Activated CD8-positive, alpha-beta T cell treated with anti-CD3 and anti-CD28 coated beads for 36 hours (primary cell): ENCODE results near the gene SLC25A25. TPM values are rescaled to one million over a fixed set of nuclear protein-coding genes. Genes with fewer than 3 reads are reported as not detected.

Source experiments
- ATAC-seq: fragments of 200-7000 bp; cut with Tn5 transposase; one replicate; pipeline ENCODE4 v1.10.0; 2021; ENCODE audit warnings: mild to moderate bottlenecking, moderate library complexity
- CTCF ChIA-PET: fragments of 350-600 bp; sonication (Branson Sonifier 250); formaldehyde crosslinking; loops from one replicate; lab custom pipeline; 2021; ENCODE audit warnings: antibody characterized with exemption; lab: Charles Lee
- POLR2A ChIA-PET: fragments of 350-600 bp; sonication (Branson Sonifier 250); formaldehyde crosslinking; loops from one replicate; lab custom pipeline; 2021; ENCODE audit warnings: antibody characterized with exemption; lab: Charles Lee
- DNase-seq: peaks from one replicate; pipeline ENCODE4 v3.0.0-alpha.2; 2020
- H3K27ac Mint-ChIP-seq: one replicate; pipeline ENCODE4 v1.8.0; 2021; ENCODE audit warnings: mild to moderate bottlenecking, mixed read lengths
- H3K27me3 Mint-ChIP-seq: one replicate; pipeline ENCODE4 v1.8.0; 2021; ENCODE audit warnings: mixed read lengths
- H3K36me3 Mint-ChIP-seq: one replicate; pipeline ENCODE4 v1.8.0; 2021; ENCODE audit warnings: low read depth, mixed read lengths
- H3K4me1 Mint-ChIP-seq: one replicate; pipeline ENCODE4 v1.8.0; 2021; ENCODE audit warnings: low read depth, mixed read lengths
- H3K4me3 Mint-ChIP-seq: one replicate; pipeline ENCODE4 v1.8.0; 2021; ENCODE audit warnings: mild to moderate bottlenecking, moderate library complexity, mixed read lengths
- H3K9me3 Mint-ChIP-seq: one replicate; pipeline ENCODE4 v1.8.0; 2021; ENCODE audit warnings: mixed read lengths
- intact Hi-C: fragments of 100-400 bp; cut with micrococcal nuclease; formaldehyde crosslinking; loops from one replicate; pipeline ENCODE4 v1.10.0; 2022
- total RNA-seq, 2 experiments: library from RNA; stranded (reverse); gene quantifications; one replicate each; pipeline ENCODE4 v1.2.3, GENCODE V29; 2021
- TF ChIP-seq, protein P1 (sequence below): fragments of 200-600 bp; IDR thresholded peaks from one replicate; pipeline ENCODE4 v1.8.0; 2022; ENCODE audit warnings: antibody characterized with exemption, mild to moderate bottlenecking

SLC25A25 gene
- total RNA-seq, 2 experiments from 2014 or later, result 12.9 to 14.6 TPM

DNA sequence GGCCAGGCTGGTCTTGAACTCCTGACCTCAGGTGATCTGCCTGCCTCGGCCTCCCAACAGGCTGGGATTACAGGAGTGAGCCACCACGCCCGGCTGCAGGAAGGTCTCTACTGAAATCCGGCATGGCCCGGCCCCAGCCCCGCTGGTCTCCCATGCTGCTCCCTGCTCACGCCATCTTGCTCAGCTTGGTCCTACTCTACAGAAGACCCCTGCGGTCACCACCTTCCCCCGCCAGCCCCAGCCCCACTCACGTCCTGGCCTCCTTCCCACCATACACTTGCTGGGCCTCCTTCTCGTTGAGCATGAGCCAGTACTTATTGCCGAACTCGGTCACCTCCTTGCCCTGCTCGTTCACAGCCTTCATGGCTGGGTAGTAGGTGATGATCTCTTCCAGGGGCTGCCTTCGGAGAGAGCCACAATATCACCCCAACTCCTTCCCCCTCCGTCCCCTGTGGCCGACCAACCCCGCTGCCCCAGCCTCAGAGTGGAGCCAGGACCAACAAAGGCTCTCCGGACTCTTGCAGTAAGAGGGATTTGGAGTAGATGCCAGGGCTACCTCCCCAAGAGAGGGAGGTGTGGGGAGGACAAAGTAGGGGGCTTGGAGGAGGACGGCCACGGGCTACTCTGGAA is 55.5 kb downstream of the SLC25A25 start:
- ChIA-PET CTCF (interaction anchor here (1.4 kb wide), 1 partner anchor 24 kb away, joined by 4 read pairs; no protein-coding TSS in a partner anchor), POLR2A (interaction anchor here (0.8 to 1.0 kb wide), 2 partner anchors 26 to 34 kb away, joined by 3 read pairs; no protein-coding TSS in a partner anchor)
- H3K4me3 Mint-ChIP-seq, result no peak overlapping the region
- no peaks in the 10 kb centered on the region for H3K27me3 Mint-ChIP-seq
- intact Hi-C loops, result no loop called here
- TF ChIP-seq, protein P1, sequence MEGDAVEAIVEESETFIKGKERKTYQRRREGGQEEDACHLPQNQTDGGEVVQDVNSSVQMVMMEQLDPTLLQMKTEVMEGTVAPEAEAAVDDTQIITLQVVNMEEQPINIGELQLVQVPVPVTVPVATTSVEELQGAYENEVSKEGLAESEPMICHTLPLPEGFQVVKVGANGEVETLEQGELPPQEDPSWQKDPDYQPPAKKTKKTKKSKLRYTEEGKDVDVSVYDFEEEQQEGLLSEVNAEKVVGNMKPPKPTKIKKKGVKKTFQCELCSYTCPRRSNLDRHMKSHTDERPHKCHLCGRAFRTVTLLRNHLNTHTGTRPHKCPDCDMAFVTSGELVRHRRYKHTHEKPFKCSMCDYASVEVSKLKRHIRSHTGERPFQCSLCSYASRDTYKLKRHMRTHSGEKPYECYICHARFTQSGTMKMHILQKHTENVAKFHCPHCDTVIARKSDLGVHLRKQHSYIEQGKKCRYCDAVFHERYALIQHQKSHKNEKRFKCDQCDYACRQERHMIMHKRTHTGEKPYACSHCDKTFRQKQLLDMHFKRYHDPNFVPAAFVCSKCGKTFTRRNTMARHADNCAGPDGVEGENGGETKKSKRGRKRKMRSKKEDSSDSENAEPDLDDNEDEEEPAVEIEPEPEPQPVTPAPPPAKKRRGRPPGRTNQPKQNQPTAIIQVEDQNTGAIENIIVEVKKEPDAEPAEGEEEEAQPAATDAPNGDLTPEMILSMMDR, result no peak
- no peaks in the 10 kb centered on the region for H3K9me3 Mint-ChIP-seq
- H3K36me3 Mint-ChIP-seq, result peaks cover 13% of the 10 kb centered on the region
- H3K4me1 Mint-ChIP-seq, result peaks cover 21% of the 10 kb centered on the region
- no peak overlapping the region for H3K27ac Mint-ChIP-seq
- no peak for ATAC-seq
- no peak for DNase-seq

DNA sequence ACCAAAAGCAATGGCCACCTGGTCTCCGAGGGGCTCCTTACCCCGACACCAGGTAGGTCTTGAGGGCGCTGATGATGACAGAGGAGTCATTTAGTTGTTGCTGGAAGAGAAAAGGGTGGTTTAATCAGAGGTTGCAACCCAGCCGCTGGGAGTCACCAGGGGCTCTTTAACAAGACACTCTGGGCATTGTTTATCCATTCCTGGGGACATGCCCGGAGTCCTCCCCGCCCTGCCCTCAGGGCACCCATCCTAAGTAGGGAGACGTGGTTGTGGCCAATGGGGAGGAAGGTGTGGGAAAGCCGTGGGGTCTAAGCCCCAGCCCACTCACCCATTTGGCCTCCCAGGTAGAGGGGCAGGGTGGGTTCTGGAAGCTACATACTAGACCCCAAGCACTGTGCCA is 56.4 kb downstream of the SLC25A25 start:
- H3K27me3 Mint-ChIP-seq, result no peaks in the 10 kb centered on the region
- CTCF ChIA-PET, result interaction anchor here (0.8 to 1.4 kb wide), 3 partner anchors 17 to 181 kb away, joined by 3 to 4 read pairs (median 3); no protein-coding TSS in a partner anchor

GRCh38 chr9:128124873-128125579 is 57.0 kb downstream of the SLC25A25 start:
- Mint-ChIP-seq H3K27ac (peak overlapping the region; percentile 43), H3K27me3 (no peaks in the 10 kb centered on the region), H3K4me3 (peak overlapping the region; percentile 92), H3K9me3 (no peaks in the 10 kb centered on the region), H3K36me3 (peaks cover 13% of the 10 kb centered on the region), H3K4me1 (peaks cover 29% of the 10 kb centered on the region)
- intact Hi-C loops, result no loop called here
- DNase-seq, result peak; percentile 73
- ATAC-seq, result no peak
- CTCF ChIA-PET, result interaction anchor here (0.8 to 5.2 kb wide), 4 partner anchors 7 to 182 kb away, joined by 3 to 40 read pairs (median 4); no protein-coding TSS in a partner anchor
- TF ChIP-seq, protein P1, result no peak
- POLR2A ChIA-PET, result interaction anchor here (1.0 to 1.4 kb wide), 3 partner anchors 19 to 58 kb away, joined by 3 to 4 read pairs (median 3); partner anchors contain the start of genes BBLN and NAIF1

More for the DNA sequence above, 56.4 kb downstream of the SLC25A25 start:
- H3K9me3 Mint-ChIP-seq, result no peaks in the 10 kb centered on the region
- peaks cover 13% of the 10 kb centered on the region for H3K36me3 Mint-ChIP-seq
- no peak overlapping the region for H3K4me3 Mint-ChIP-seq
- POLR2A ChIA-PET, result interaction anchor here (1.4 kb wide), 1 partner anchor 19 kb away, joined by 4 read pairs; no protein-coding TSS in a partner anchor
- H3K4me1 Mint-ChIP-seq, result peaks cover 27% of the 10 kb centered on the region
- intact Hi-C loops, result no loop called here
- DNase-seq, result no peak
- ATAC-seq, result no peak
- peak overlapping the region; percentile 43 for H3K27ac Mint-ChIP-seq
- TF ChIP-seq, protein P1, result no peak

- POLR2A ChIA-PET, result interaction anchor here (1.0 to 1.4 kb wide), 3 partner anchors 20 to 58 kb away, joined by 3 to 4 read pairs (median 3); partner anchors contain the start of genes BBLN and NAIF1
- intact Hi-C loops, result no loop called here
- CTCF ChIA-PET, result interaction anchor here (1.0 to 5.2 kb wide), 2 partner anchors 8 to 28 kb away, joined by 3 to 40 read pairs; no protein-coding TSS in a partner anchor
These were observed 57.7 kb downstream of the SLC25A25 start for GRCh38 chr9:128125580-128126354.

More at GRCh38 chr9:128125580-128126354, 57.7 kb downstream of the SLC25A25 start:
- no peak for ATAC-seq
- Mint-ChIP-seq H3K27ac (peak overlapping the region; percentile 80), H3K9me3 (no peaks in the 10 kb centered on the region), H3K27me3 (no peaks in the 10 kb centered on the region), H3K36me3 (peaks cover 9% of the 10 kb centered on the region), H3K4me1 (peaks cover 29% of the 10 kb centered on the region), H3K4me3 (peak overlapping the region; percentile 92)
- no peak for DNase-seq
- TF ChIP-seq, protein P1, result no peak
